ENCODE results near the gene PNMT.

- TF ChIP-seq EZH2phosphoT487 (IDR thresholded peaks at IDR 0.05; ENCODE audit: unreplicated experiment) (no peak), POLR2AphosphoS5 (IDR thresholded peaks at IDR 0.05; ENCODE audit: low read depth) (peak; percentile 72; the same call in 1 of the 2 replicates), EZH2 (IDR thresholded peaks at IDR 0.05; ENCODE audit: low read depth, unreplicated experiment) (no peak), REST (IDR thresholded peaks at IDR 0.05; ENCODE audit: unreplicated experiment) (no peak), CREB1 (CRISPR knock-in tag; IDR thresholded peaks at IDR 0.05; ENCODE audit: low read depth) (no peak), JUNB (IDR thresholded peaks at IDR 0.05; ENCODE audit: unreplicated experiment) (no peak), ZNF462 (CRISPR knock-in tag; IDR thresholded peaks at IDR 0.05) (no peak), STAT1 (IDR thresholded peaks at IDR 0.05; ENCODE audit: unreplicated experiment) (no peak), ZNF114 (CRISPR knock-in tag; IDR thresholded peaks at IDR 0.05) (no peak), NANOG (IDR thresholded peaks at IDR 0.05; ENCODE audit: borderline replicate concordance) (peak; percentile 94), ZNF331 (CRISPR knock-in tag; IDR thresholded peaks at IDR 0.05; ENCODE audit: low read depth) (no peak)
- TF ChIP-seq, protein P1, sequence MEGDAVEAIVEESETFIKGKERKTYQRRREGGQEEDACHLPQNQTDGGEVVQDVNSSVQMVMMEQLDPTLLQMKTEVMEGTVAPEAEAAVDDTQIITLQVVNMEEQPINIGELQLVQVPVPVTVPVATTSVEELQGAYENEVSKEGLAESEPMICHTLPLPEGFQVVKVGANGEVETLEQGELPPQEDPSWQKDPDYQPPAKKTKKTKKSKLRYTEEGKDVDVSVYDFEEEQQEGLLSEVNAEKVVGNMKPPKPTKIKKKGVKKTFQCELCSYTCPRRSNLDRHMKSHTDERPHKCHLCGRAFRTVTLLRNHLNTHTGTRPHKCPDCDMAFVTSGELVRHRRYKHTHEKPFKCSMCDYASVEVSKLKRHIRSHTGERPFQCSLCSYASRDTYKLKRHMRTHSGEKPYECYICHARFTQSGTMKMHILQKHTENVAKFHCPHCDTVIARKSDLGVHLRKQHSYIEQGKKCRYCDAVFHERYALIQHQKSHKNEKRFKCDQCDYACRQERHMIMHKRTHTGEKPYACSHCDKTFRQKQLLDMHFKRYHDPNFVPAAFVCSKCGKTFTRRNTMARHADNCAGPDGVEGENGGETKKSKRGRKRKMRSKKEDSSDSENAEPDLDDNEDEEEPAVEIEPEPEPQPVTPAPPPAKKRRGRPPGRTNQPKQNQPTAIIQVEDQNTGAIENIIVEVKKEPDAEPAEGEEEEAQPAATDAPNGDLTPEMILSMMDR (conservative IDR thresholded peaks at IDR 0.05; ENCODE audit: low read depth in 2 of 2), result 0 out of 4 replicates have a peak, but pooled peaks of 1 of the 2 experiments have one; percentile 12
- TF ChIP-seq, protein P2, sequence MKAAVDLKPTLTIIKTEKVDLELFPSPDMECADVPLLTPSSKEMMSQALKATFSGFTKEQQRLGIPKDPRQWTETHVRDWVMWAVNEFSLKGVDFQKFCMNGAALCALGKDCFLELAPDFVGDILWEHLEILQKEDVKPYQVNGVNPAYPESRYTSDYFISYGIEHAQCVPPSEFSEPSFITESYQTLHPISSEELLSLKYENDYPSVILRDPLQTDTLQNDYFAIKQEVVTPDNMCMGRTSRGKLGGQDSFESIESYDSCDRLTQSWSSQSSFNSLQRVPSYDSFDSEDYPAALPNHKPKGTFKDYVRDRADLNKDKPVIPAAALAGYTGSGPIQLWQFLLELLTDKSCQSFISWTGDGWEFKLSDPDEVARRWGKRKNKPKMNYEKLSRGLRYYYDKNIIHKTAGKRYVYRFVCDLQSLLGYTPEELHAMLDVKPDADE (IDR thresholded peaks at IDR 0.05), result peak; percentile 75; the same call in 1 of the 2 replicates
Measured at GRCh38 chr17:39687546-39688474, 19.6 kb downstream of the PNMT start, which contains the start of gene PGAP3.
